Measurements from ENCODE around the gene OSGEP. TPM values are rescaled to one million over a fixed set of nuclear protein-coding genes. Genes with fewer than 3 reads are reported as not detected.

OSGEP gene
- total and polyA plus RNA-seq, 2 of the 13 experiments (the other 11 are each of a cell fraction or from before 2014, with no cell fraction given) = 39.7 to 41.1 TPM

- peak; percentile 95 for TF ChIP-seq ZNF276 (CRISPR knock-in tag; IDR thresholded peaks at IDR 0.05; ENCODE audit: low read depth)
- TF ChIP-seq ZSCAN12 (CRISPR knock-in tag; IDR thresholded peaks at IDR 0.05) = peak; percentile 86; the same call in 1 of the 2 replicates
- TF ChIP-seq SIN3B (IDR thresholded peaks at IDR 0.05; ENCODE audit: low read length) = peak; percentile 36; the same call in 1 of the 2 replicates
- no peak for TF ChIP-seq ZBTB8A (CRISPR knock-in tag; IDR thresholded peaks at IDR 0.05; ENCODE audit: borderline replicate concordance, low read depth)
- TF ChIP-seq BRF2 (CRISPR knock-in tag; IDR thresholded peaks at IDR 0.05) = peak; percentile 93
- peak; percentile 56; the same call in 1 of the 2 replicates for TF ChIP-seq GATA4 (IDR thresholded peaks at IDR 0.05; ENCODE audit: borderline replicate concordance, low read depth)
- peak; percentile 56 for TF ChIP-seq ETV5 (CRISPR knock-in tag; IDR thresholded peaks at IDR 0.05; ENCODE audit: borderline replicate concordance)
- 0 out of 2 replicates have a peak, but pooled peaks have one; percentile 25 for TF ChIP-seq ZMYM2 (CRISPR knock-in tag; IDR thresholded peaks at IDR 0.05)
- peak; percentile 95; the same call in 1 of the 2 replicates for TF ChIP-seq NFKB2 (CRISPR knock-in tag; IDR thresholded peaks at IDR 0.05; ENCODE audit: borderline replicate concordance)
- 0 out of 2 replicates have a peak, but pooled peaks have one; percentile 16 for TF ChIP-seq ZNF710 (CRISPR knock-in tag; IDR thresholded peaks at IDR 0.05; ENCODE audit: borderline replicate concordance)
- TF ChIP-seq ZBTB20 (CRISPR knock-in tag; IDR thresholded peaks at IDR 0.05; ENCODE audit: borderline replicate concordance, low read depth) = peak; percentile 79; the same call in 1 of the 2 replicates
- peak; percentile 95; the same call in 1 of the 2 replicates for TF ChIP-seq CBX5 (CRISPR knock-in tag; IDR thresholded peaks at IDR 0.05; ENCODE audit: borderline replicate concordance)
- TF ChIP-seq ATF6 (CRISPR knock-in tag; conservative IDR thresholded peaks at IDR 0.05) = no peak
- TF ChIP-seq ZNF543 (CRISPR knock-in tag; IDR thresholded peaks at IDR 0.05) = no peak; the same call in 1 of the 2 replicates
- no peak for TF ChIP-seq ZBTB7B (CRISPR knock-in tag; IDR thresholded peaks at IDR 0.05)
- TF ChIP-seq USF2 (IDR thresholded peaks at IDR 0.05; ENCODE audit: low read depth, low read length) = peak; percentile 100
- TF ChIP-seq USF2 (CRISPR knock-in tag; IDR thresholded peaks at IDR 0.05; ENCODE audit: borderline replicate concordance) = peak; percentile 100
Observed at GRCh38 chr14:20461225-20462141, 6.9 kb upstream of the OSGEP start, which contains the start of gene PIP4P1 (continued).
